ENCODE results near the gene PKN1. TPM values are rescaled to one million over a fixed set of nuclear protein-coding genes. Genes with fewer than 3 reads are reported as not detected.

PKN1 gene
- total and polyA plus RNA-seq, 5 experiments from 2014 or later, result 45.5 to 200 (median 96.6) TPM

Other genes with a start within 250 kb of the PKN1 start
- 10 to 100 TPM; 24.8 to 28.0 TPM for gene ADGRL1, start 227.1 kb upstream of the PKN1 start, total RNA-seq
- under 1 TPM; 0.29 to 0.96 (median 0.51) TPM for gene ADGRL1, start 227.1 kb upstream of the PKN1 start, polyA plus RNA-seq
- gene ADGRE5, start 51.9 kb upstream of the PKN1 start, total RNA-seq, result 100 to 1,000 TPM; 112 to 116 TPM
- gene ADGRE5, start 51.9 kb upstream of the PKN1 start, polyA plus RNA-seq, result 100 to 1,000 TPM; 122 to 164 (median 158) TPM
- gene DDX39A, start 14.0 kb upstream of the PKN1 start, total RNA-seq, result 100 to 1,000 TPM; 158 to 165 TPM
- 100 to 1,000 TPM in 2 of 3 donors, 10 to 100 TPM in 1; 96.0 to 136 (median 106) TPM for gene DDX39A, start 14.0 kb upstream of the PKN1 start, polyA plus RNA-seq
- gene PTGER1, start 42.0 kb downstream of the PKN1 start, total RNA-seq, result not detected
- gene PTGER1, start 42.0 kb downstream of the PKN1 start, polyA plus RNA-seq, result not detected
- 10 to 100 TPM; 19.9 to 23.0 TPM for gene GIPC1, start 62.8 kb downstream of the PKN1 start, total RNA-seq
- gene GIPC1, start 62.8 kb downstream of the PKN1 start, polyA plus RNA-seq, result 10 to 100 TPM; 32.2 to 35.0 (median 33.5) TPM
- gene DNAJB1, start 85.1 kb downstream of the PKN1 start, total RNA-seq, result 100 to 1,000 TPM; 165 to 171 TPM
- gene DNAJB1, start 85.1 kb downstream of the PKN1 start, polyA plus RNA-seq, result 100 to 1,000 TPM; 205 to 348 (median 344) TPM
- gene TECR, start 96.3 kb downstream of the PKN1 start, total RNA-seq, result 100 to 1,000 TPM; 179 to 182 TPM
- gene TECR, start 96.3 kb downstream of the PKN1 start, polyA plus RNA-seq, result 100 to 1,000 TPM; 193 to 300 (median 261) TPM
- gene NDUFB7, start 138.8 kb downstream of the PKN1 start, total RNA-seq, result 10 to 100 TPM; 61.6 to 64.6 TPM
- gene NDUFB7, start 138.8 kb downstream of the PKN1 start, polyA plus RNA-seq, result 100 to 1,000 TPM; 209 to 236 (median 230) TPM
- 1 to 10 TPM; 4.0 to 4.3 TPM for gene CLEC17A, start 149.8 kb downstream of the PKN1 start, total RNA-seq
- not detected for gene CLEC17A, start 149.8 kb downstream of the PKN1 start, polyA plus RNA-seq
- not detected for gene ADGRE3, start 241.5 kb downstream of the PKN1 start, total RNA-seq
- gene ADGRE3, start 241.5 kb downstream of the PKN1 start, polyA plus RNA-seq, result not detected

Data from naive thymus-derived CD8-positive, alpha-beta T cell (primary cell).